ENCODE data around the gene CFAP77. TPM values are rescaled to one million over a fixed set of nuclear protein-coding genes. Genes with fewer than 3 reads are reported as not detected.

CFAP77 gene
- total and polyA plus RNA-seq, 10 of the 15 experiments (the other 5 are each of a cell fraction or from before 2014, with no cell fraction given): 0.33 TPM; not detected in 9

GRCh38 chr9:132579427-132579798 is 169.4 kb downstream of the CFAP77 start:
- intact Hi-C loops (cut with micrococcal nuclease; ENCODE audit: unreplicated experiment): no loop called here
- no peaks in the 10 kb centered on the region for H3K9me3 ChIP-seq (replicated peaks; ENCODE audit: control insufficient read depth, insufficient read depth, low read length)
- no peak overlapping the region for H3K9ac ChIP-seq (ENCODE audit: control insufficient read depth, insufficient read depth, low read length)
- ChIA-PET SMC1A (ENCODE audit: uncharacterized antibody, unreplicated experiment) (no interaction called here), POLR2A (no interaction called here), RAD21 (ENCODE audit: unreplicated experiment) (no interaction called here), CTCF (interaction anchor here (0.8 kb wide), 1 partner anchor 168 kb away, joined by 3 read pairs; no protein-coding TSS in a partner anchor)
- DNase-seq (ENCODE audit: low read depth, low spot score) (no peak), FAIRE-seq (no peak), ATAC-seq (no peak)
- H3K27ac ChIP-seq (ENCODE audit: control insufficient read depth, insufficient read depth): no peak overlapping the region
- H3K4me3 ChIP-seq: no peak overlapping the region
- no TSS peak for BruUV-seq (replicated peaks)
- in situ Hi-C loops (cut with MboI): loop anchor here (5.0 kb wide), 1 partner anchor 167 kb away; the partner anchor contains the start of gene CFAP77
- WGBS (ENCODE audit: insufficient coverage, insufficient replicate concordance, low lambda C conversion rate, missing lambda C conversion rate): 9% methylated on average over 15 of the region's 15 CpGs
- no peak overlapping the region for H2AFZ ChIP-seq (ENCODE audit: control insufficient read depth, low read depth, low read length)
- no peak overlapping the region for H3K4me2 ChIP-seq (ENCODE audit: control insufficient read depth, insufficient read depth)
- H3K79me2 ChIP-seq (ENCODE audit: control insufficient read depth, insufficient read depth, low read length): no peaks in the 10 kb centered on the region
- H4K20me1 ChIP-seq (ENCODE audit: control insufficient read depth, insufficient read depth): peaks cover 4% of the 10 kb centered on the region; the same call in 1 of the 2 replicates
- no peaks in the 10 kb centered on the region for H3K4me1 ChIP-seq (ENCODE audit: control insufficient read depth, insufficient read depth, low read length)
- no peak for TF ChIP-seq HDGF (IDR thresholded peaks at IDR 0.05)
- no peak for TF ChIP-seq NR2F1 (conservative IDR thresholded peaks at IDR 0.05)
- no peaks in the 10 kb centered on the region for H3K36me3 ChIP-seq (ENCODE audit: control insufficient read depth in 2 of 2, insufficient read depth in 2 of 2, low read length in 1 of 2)
- peaks cover 9 to 22% of the 10 kb centered on the region in 2 experiments for H3K27me3 ChIP-seq (replicated peaks in 1 of 2; ENCODE audit: control insufficient read depth in 2 of 2, insufficient read depth in 2 of 2, low read length in 1 of 2)

GRCh38 chr9:132582276-132582785 is 172.3 kb downstream of the CFAP77 start, which contains the start of gene BARHL1:
Gene BARHL1 (plus strand): TSS chr9:132582606. CDS start chr9:132582798, 192 bp downstream.
- 31% methylated on average over 31 of the region's 36 CpGs for WGBS (ENCODE audit: insufficient coverage, insufficient replicate concordance, low lambda C conversion rate, missing lambda C conversion rate)
- ChIA-PET RAD21 (ENCODE audit: unreplicated experiment) (no interaction called here), SMC1A (ENCODE audit: uncharacterized antibody, unreplicated experiment) (no interaction called here), CTCF (no interaction called here), POLR2A (no interaction called here)
- TF ChIP-seq TARDBP (IDR thresholded peaks at IDR 0.05; ENCODE audit: borderline replicate concordance) (no peak), SMC3 (IDR thresholded peaks at IDR 0.05; ENCODE audit: borderline replicate concordance, low read length) (no peak), USF2 (IDR thresholded peaks at IDR 0.05; ENCODE audit: borderline replicate concordance, low read depth, low read length) (no peak), YBX1 (IDR thresholded peaks at IDR 0.05) (no peak), TCF3 (IDR thresholded peaks at IDR 0.05; ENCODE audit: borderline replicate concordance, insufficient read depth, low read depth, low read length) (peak; percentile 70; the same call in 1 of the 2 replicates), SP1 (IDR thresholded peaks at IDR 0.05; ENCODE audit: low read depth, low read length) (no peak), TCF12 (IDR thresholded peaks at IDR 0.05; ENCODE audit: low read depth, low read length) (peak; percentile 85)
- DNase-seq (ENCODE audit: low read depth, low spot score) (no peak), ATAC-seq (no peak), FAIRE-seq (no peak)
- Histone ChIP-seq H3K4me3 (no peak within 1 kb of the TSS), H3K79me2 (ENCODE audit: control insufficient read depth, insufficient read depth, low read length) (no peaks in the 10 kb centered on the region), H3K27ac (ENCODE audit: control insufficient read depth, insufficient read depth) (no peak within 1 kb of the TSS), H3K9ac (ENCODE audit: control insufficient read depth, insufficient read depth, low read length) (no peak within 1 kb of the TSS), H3K36me3 (ENCODE audit: control insufficient read depth in 2 of 2, insufficient read depth in 2 of 2, low read length in 1 of 2) (no peaks in the 10 kb centered on the region), H3K4me2 (ENCODE audit: control insufficient read depth, insufficient read depth) (0 out of 2 replicates have a peak within 1 kb of the TSS, but pooled peaks have one; percentile 17), H3K9me3 (replicated peaks; ENCODE audit: control insufficient read depth, insufficient read depth, low read length) (no peaks in the 10 kb centered on the region), H3K27me3 (replicated peaks in 1 of 2; ENCODE audit: control insufficient read depth in 2 of 2, insufficient read depth in 2 of 2, low read length in 1 of 2) (peaks cover 23 to 41% of the 10 kb centered on the region in 2 experiments), H4K20me1 (ENCODE audit: control insufficient read depth, insufficient read depth) (peaks cover 5% of the 10 kb centered on the region), H2AFZ (ENCODE audit: control insufficient read depth, low read depth, low read length) (no peak within 1 kb of the TSS), H3K4me1 (ENCODE audit: control insufficient read depth, insufficient read depth, low read length) (no peaks in the 10 kb centered on the region)
- intact Hi-C loops (cut with micrococcal nuclease; ENCODE audit: unreplicated experiment) (no loop called here), in situ Hi-C loops (cut with MboI) (no loop called here)
- no TSS peak for BruUV-seq (replicated peaks)
